ENCODE results near the gene NPC2.

DNA sequence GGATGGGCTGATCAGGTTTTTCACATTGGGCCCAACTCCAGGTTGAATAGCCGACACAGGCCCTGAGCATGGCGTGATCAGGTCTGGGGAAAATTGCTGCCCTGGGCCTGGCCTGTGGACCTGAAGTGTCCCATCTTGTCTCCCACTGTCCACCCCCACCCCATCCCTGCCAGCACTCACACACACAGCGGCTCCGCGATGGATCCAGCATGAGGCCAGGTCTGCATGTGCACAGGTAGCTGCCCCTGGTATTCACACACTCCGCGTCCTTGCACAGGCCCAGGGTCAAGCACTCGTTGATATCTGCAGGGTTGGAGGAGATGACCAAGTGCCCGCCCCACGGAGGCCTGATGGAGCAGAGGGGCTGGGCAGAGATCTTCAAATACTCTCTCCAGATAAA is 39.1 kb upstream of the NPC2 start:
- TF ChIP-seq ELF4 (IDR thresholded peaks at IDR 0.05) (no peak), FOXA1 (IDR thresholded peaks at IDR 0.05) (no peak), NFRKB (IDR thresholded peaks at IDR 0.05) (no peak), SP1 (IDR thresholded peaks at IDR 0.05) (no peak), BHLHE40 (IDR thresholded peaks at IDR 0.05; ENCODE audit: borderline replicate concordance) (no peak), LEF1 (IDR thresholded peaks at IDR 0.05; ENCODE audit: borderline replicate concordance) (no peak), CTBP1 (IDR thresholded peaks at IDR 0.05; ENCODE audit: borderline replicate concordance) (no peak), ARNT (IDR thresholded peaks at IDR 0.05) (no peak), ZNF384 (IDR thresholded peaks at IDR 0.05) (no peak)
- TF ChIP-seq, protein P1, sequence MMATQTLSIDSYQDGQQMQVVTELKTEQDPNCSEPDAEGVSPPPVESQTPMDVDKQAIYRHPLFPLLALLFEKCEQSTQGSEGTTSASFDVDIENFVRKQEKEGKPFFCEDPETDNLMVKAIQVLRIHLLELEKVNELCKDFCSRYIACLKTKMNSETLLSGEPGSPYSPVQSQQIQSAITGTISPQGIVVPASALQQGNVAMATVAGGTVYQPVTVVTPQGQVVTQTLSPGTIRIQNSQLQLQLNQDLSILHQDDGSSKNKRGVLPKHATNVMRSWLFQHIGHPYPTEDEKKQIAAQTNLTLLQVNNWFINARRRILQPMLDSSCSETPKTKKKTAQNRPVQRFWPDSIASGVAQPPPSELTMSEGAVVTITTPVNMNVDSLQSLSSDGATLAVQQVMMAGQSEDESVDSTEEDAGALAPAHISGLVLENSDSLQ (IDR thresholded peaks at IDR 0.05) = no peak

Measured in HEK293T (cell line).